OCI-LY7 (cell line): ENCODE results near the gene ANO1.

Experiments
- EZH2phosphoT487 ChIP-seq: fragments of 200-600 bp; sonication (generic); IDR thresholded peaks from 2 replicates; pipeline ENCODE4 v1.6.1; 2018; ENCODE audit warnings: low read depth, borderline replicate concordance, mild to moderate bottlenecking, mixed run types, antibody characterized with exemption, low read length, moderate library complexity, mixed read lengths
- TF ChIP-seq, protein P1 (sequence below): fragments of 200-600 bp; sonication (generic); conservative IDR thresholded peaks from 2 replicates; pipeline ENCODE4 v1.5.1; 2014; ENCODE audit warnings: mild to moderate bottlenecking, antibody characterized with exemption, low read length, moderate library complexity, mixed read lengths

DNA sequence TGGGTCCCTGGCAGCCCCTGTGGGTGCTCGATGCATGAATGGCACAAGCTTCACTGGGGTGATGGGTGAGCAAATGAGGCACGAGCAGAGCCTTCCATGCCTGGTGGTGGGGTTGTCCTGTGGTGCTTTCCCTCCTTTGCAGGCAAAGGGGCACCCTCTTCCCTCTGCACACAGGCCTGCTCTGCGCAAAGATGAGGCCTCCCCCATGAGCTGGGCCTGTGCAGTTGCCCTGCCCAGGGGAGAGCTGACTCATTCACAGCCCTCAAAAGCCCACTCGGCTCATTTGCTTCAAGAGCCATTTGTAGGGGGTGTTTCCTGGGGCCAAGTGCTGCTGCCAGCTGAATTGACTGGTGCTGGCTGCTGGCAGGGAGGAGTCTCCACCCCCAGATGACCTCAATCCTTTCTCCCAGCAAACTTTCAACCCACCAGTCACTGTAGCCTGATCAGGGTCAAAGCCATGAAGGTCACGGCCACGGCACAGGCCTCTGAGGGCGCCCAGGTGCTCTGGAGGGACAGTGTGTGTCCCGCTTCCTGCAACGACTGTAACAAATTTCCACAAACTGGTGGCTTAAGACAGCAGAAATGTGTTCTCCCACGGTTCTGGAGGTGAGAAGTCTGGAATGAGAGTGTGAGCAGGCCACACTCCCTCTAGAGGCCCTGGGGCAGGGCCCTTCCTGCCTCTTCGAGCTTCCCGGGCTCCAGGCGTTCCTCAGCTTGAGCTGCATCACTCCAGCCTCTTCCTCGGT lies 48.8 kb upstream of the ANO1 start:
- TF ChIP-seq, protein P1, sequence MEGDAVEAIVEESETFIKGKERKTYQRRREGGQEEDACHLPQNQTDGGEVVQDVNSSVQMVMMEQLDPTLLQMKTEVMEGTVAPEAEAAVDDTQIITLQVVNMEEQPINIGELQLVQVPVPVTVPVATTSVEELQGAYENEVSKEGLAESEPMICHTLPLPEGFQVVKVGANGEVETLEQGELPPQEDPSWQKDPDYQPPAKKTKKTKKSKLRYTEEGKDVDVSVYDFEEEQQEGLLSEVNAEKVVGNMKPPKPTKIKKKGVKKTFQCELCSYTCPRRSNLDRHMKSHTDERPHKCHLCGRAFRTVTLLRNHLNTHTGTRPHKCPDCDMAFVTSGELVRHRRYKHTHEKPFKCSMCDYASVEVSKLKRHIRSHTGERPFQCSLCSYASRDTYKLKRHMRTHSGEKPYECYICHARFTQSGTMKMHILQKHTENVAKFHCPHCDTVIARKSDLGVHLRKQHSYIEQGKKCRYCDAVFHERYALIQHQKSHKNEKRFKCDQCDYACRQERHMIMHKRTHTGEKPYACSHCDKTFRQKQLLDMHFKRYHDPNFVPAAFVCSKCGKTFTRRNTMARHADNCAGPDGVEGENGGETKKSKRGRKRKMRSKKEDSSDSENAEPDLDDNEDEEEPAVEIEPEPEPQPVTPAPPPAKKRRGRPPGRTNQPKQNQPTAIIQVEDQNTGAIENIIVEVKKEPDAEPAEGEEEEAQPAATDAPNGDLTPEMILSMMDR, result no peak
- TF ChIP-seq EZH2phosphoT487, result no peak
